ES-I3 (cell line): ENCODE measurements around the gene RPS14.

ENCODE experiments used
- H3K36me3 ChIP-seq: 2 replicates; pipeline ENCODE4 v1.6.1; 2013; ENCODE audit warnings: mild to moderate bottlenecking, low read length, control low read depth, moderate library complexity; ENCODE audit not compliant: insufficient read depth
- H3K4me1 ChIP-seq: 2 replicates; pipeline ENCODE4 v1.6.1; 2013; ENCODE audit warnings: mild to moderate bottlenecking, control low read depth, low read length; ENCODE audit not compliant: insufficient read depth
- H3K9ac ChIP-seq: 2 replicates; pipeline ENCODE4 v1.6.1; 2013; ENCODE audit warnings: low read depth, mild to moderate bottlenecking, low read length, moderate library complexity
- H3K9me3 ChIP-seq: 2 replicates; pipeline ENCODE4 v1.6.1; 2013; ENCODE audit warnings: mild to moderate bottlenecking, low read length, moderate library complexity; ENCODE audit not compliant: control insufficient read depth, insufficient read depth

The RPS14 gene

DNA sequence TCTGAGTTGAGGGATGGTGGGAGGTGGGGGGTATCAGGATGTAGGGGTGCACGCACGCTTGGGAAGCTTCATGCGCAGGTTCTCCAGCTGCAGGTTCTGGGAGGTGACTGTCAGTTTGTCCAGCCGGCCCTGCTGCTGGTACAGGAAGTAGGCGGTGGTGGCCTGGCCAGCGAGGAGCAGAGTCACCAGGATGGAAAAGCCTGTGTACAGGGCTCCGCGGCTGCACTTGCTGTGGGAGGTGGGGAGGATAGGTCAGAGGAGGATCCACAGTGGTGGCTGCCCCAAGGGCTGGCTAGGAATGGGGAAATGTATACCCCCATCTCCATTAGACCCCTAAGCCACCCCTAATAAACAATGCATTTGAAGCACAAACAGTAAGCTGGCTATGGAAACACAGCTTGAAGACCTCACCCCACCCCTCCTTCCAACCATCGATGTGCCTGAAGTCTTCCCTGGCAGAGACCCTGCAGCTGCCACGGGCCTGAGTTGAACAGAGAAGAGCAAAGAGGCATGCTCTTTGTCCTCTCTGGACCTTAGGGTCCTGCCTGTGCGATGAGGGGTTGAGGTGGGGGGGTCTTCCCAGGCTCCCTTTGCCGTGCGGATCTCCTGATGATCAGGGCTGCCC lies 42.3 kb downstream of the RPS14 start:
- Histone ChIP-seq H3K36me3 (0 out of 2 replicates have a peak, but pooled peaks cover 3% of the 10 kb centered on the region), H3K9me3 (no peaks in the 10 kb centered on the region), H3K4me1 (peaks cover 17% of the 10 kb centered on the region), H3K9ac (no peak overlapping the region)

DNA sequence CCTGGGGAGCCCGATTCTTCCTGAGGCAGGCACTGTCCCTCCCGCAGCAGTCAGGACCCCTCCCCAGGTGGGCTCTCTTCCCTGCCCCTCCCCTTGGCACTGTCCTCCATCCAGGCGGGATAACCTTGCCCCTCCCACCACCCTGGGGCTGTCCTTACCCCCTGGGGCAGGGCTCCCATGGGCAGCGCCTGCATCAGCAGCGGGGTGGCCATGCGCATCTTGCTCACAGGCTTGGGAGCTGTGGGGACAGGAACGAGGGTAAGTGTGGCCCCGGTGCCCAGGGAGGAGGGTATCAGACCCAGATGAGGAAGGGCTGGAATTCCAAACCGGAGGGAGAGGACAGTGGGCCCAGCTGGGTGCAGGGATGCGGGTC lies 42.8 kb downstream of the RPS14 start:
- H3K4me1 ChIP-seq: peaks cover 17% of the 10 kb centered on the region
- H3K36me3 ChIP-seq: 0 out of 2 replicates have a peak, but pooled peaks cover 3% of the 10 kb centered on the region
- no peak overlapping the region for H3K9ac ChIP-seq
- H3K9me3 ChIP-seq: no peaks in the 10 kb centered on the region

DNA sequence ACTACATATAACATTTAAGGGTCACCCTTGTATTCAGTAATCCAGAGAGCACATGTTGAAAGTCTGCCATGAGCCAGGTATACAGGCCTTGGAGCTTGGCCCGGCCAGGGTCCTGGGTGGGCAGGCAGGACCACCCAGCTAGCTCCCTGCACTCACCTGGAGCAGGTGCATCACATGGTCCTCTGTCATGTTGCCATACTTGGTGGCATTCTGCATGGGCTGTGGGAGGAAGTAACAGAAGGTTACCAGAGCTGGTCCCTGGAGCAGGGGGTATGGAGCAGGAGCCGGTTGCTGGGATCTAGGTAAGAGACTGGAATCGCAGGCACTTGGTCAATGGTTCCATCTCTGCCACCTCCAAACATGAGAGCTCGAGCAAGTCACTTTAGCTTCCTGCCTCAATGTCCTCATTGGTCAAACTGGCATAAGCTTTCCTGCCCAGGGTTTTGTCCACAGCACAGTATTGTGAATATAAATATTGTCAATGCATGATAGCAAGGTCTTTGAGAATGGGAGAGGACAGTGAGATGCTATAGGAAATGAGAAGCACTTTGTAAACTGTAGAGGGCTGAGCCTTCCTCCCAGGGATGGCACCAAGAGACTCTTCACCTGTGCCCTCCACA lies 43.3 kb downstream of the RPS14 start:
- Histone ChIP-seq H3K9me3 (no peaks in the 10 kb centered on the region), H3K9ac (no peak overlapping the region), H3K4me1 (peaks cover 17% of the 10 kb centered on the region), H3K36me3 (0 out of 2 replicates have a peak, but pooled peaks cover 3% of the 10 kb centered on the region)

DNA sequence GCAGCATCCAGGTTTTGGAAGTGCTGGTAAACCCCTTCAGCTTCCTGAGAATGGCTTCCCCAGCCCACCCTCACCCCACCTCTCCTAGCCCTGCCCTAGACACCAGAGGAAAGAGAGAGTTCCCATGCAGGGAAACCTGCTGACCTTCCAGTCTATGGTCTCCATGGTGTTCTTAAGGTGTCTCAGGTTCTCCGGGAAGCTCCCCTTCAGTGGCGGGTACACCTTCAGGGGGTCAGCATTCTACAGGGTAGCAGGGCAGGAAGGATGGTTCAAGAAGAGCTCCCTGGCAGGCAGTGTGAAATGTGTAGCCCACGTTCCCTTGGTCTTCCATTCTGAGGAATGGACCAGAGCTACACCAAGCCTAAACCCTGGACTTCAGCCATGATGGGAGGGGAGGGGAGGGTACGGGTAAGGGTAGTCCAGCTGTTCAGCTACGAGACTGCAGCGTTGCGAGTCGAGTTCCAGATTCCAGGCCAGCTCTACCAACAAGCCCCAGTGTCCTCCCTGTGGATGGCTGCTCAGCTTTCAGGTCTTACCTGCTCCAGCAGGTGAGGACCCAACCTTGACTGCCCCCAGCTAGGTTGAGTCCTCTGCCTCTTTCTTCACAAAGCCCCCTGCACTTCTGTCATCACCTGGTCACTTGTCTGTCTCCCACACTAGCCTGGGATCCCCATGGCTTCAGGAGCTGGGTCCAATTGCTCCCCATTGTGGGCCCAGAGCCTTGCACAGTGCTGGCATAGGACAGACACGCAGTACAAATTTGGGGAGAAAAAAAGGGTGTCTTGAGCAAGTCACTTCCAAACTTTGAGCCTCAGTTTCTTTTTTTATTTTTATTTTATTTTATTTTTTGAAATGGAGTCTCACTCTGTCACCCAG lies 44.4 kb downstream of the RPS14 start:
- no peak overlapping the region for H3K9ac ChIP-seq
- H3K36me3 ChIP-seq: peaks cover 6% of the 10 kb centered on the region; the same call in 1 of the 2 replicates
- H3K9me3 ChIP-seq: no peaks in the 10 kb centered on the region
- peaks cover 10% of the 10 kb centered on the region for H3K4me1 ChIP-seq

DNA sequence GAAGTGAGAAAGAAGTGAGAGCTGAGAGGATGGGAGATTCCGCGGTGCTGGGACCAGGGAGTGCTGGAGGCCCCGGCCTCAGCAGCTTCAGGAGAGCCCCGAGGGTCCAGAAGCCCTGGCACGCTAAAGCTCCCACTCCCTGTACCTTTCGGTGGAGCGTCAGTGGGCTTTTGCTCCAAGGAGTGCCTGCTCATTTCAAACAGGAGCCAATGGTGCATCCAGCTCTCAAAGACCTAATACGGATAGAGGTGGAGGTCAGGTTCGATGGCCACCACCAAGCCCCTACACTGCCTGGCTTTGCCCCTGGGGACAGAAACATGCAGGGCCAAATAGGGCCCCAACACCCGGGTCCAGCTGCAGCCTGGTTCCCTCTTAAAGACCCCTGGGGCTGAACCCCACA lies 45.0 kb downstream of the RPS14 start:
- peaks cover 10% of the 10 kb centered on the region for H3K36me3 ChIP-seq
- peaks cover 7% of the 10 kb centered on the region for H3K4me1 ChIP-seq
- H3K9me3 ChIP-seq: no peaks in the 10 kb centered on the region
- no peak overlapping the region for H3K9ac ChIP-seq

DNA sequence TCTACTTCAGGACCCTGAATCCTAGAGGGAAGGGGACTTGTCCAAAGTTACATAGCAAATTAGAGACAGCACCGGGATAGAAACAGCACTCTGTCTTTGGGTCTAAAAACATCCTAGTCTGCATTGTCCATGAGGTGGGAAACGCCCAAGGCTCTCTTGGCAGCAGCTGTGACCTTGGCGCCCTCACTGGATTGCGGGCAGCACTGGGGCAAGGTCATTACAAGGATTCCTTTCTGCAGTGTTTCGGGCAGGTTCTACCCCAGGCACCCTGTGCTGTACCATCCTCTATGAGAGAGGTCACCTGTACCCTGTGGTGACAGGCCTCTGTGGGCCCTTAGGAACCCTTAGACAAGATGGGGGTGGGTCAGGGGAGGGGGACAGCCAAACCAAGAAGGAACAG lies 45.4 kb downstream of the RPS14 start:
- Histone ChIP-seq H3K9ac (no peak overlapping the region), H3K4me1 (peaks cover 7% of the 10 kb centered on the region), H3K9me3 (no peaks in the 10 kb centered on the region), H3K36me3 (peaks cover 12% of the 10 kb centered on the region)

DNA sequence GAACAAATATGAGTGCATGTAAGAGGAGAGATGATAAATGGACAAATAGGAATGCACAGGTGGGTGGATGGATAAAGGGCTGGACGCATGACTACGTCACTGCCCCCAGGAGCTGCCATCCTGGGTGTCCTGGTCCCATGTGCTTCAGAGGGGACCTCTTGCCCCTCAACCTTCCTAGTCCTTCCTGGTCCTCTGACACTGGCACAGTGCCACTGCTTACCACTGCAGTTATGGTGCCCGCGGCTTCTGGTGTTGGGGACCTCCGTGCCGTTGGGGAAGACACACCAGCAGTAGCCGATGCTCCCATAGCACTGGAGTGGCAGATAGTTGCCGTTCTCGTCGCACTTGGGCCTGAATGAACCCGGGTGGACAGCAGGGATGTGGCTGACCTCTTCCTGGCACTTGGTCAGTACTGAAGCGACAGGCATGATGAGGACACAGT lies 46.6 kb downstream of the RPS14 start:
- Histone ChIP-seq H3K36me3 (peaks cover 24% of the 10 kb centered on the region), H3K4me1 (no peaks in the 10 kb centered on the region), H3K9ac (no peak overlapping the region), H3K9me3 (no peaks in the 10 kb centered on the region)

DNA sequence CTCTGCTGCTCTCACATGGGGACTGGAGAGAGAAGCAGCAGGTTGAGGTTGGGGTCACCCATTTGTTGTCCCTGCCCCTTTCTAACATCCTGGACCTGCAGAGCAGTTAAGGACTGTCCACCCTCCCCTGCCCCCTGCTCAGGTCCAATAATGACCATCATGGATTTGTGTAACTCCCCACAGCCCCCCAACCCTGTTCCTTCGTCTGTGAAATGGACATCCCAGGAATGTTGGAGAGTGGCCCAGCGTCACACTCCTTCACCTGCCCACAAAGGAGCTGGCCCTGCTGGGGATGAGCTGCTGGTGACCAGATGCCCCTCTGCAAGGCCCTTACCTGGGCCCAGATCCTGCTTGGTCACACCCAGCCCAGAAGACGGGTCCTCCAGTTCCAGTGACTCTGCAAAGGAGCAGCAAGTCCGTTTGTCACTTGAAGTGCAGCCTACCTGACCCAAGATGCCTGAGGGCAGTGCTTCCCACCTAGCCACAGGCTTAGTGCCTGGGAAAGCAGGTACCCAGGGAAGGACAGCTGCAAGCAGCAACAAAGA lies 47.2 kb downstream of the RPS14 start:
- Histone ChIP-seq H3K9me3 (no peaks in the 10 kb centered on the region), H3K9ac (no peak overlapping the region), H3K4me1 (no peaks in the 10 kb centered on the region), H3K36me3 (peaks cover 29% of the 10 kb centered on the region)

DNA sequence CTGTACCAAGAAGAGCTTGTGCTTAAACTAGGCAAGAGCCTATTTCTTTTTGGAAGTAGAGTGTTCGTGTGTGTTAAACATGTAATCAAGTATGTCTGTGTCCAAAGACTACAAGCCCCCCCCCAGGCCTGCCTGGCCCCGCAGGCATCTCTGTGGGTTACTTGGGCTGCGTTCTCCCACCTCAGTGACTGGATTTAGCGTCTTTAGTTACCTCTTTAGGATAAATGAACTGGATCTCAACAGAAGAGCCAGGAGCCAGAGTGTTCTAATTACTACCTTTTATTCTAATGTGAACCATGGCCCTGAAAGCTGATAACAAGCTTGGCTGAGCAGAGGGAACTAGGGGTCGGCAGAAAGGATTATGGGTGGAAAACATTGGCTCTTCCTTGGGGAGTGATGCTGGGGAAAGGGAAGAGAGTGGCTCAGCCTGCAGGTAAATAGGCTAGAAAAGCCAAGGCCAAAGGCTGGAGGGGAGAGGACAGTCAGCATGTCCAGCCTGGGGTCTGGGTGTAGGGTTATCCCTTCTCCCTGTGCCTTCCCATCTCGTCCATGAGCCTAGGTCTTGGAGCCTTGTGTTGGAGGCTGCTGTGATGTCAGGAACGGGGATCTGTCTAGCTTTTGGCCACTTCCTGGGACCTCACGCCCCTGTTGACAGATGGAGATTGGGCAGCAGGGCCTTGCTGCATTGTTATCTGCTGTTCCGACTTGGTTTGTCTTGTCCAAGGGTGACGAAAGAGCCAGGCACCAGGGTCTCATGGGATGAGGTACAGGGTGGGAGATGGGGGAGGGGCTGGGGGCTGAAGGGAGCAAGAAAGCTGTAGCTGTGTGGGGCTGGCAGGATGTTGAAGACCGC lies 47.9 kb downstream of the RPS14 start:
- Histone ChIP-seq H3K9ac (no peak overlapping the region), H3K36me3 (peaks cover 33% of the 10 kb centered on the region), H3K4me1 (no peaks in the 10 kb centered on the region)

DNA sequence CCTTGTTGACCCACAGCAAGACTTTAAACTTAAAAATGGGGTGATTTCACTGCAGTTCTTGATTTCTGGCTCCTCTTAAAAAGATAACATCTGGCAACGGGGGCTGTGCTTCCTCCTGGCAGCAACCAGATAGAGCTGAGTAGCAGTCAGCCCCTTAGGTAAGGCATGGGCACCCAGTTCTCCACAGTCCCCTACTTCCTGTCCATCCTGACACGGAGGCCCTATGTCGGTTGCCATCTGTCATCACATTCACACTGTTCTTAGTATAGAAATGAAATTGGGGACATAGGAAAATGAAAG lies 48.5 kb downstream of the RPS14 start:
- H3K4me1 ChIP-seq: no peaks in the 10 kb centered on the region
- no peaks in the 10 kb centered on the region for H3K9me3 ChIP-seq
- H3K36me3 ChIP-seq: peaks cover 37% of the 10 kb centered on the region
- H3K9ac ChIP-seq: no peak overlapping the region

More for the DNA sequence above, 47.9 kb downstream of the RPS14 start:
- H3K9me3 ChIP-seq: no peaks in the 10 kb centered on the region

DNA sequence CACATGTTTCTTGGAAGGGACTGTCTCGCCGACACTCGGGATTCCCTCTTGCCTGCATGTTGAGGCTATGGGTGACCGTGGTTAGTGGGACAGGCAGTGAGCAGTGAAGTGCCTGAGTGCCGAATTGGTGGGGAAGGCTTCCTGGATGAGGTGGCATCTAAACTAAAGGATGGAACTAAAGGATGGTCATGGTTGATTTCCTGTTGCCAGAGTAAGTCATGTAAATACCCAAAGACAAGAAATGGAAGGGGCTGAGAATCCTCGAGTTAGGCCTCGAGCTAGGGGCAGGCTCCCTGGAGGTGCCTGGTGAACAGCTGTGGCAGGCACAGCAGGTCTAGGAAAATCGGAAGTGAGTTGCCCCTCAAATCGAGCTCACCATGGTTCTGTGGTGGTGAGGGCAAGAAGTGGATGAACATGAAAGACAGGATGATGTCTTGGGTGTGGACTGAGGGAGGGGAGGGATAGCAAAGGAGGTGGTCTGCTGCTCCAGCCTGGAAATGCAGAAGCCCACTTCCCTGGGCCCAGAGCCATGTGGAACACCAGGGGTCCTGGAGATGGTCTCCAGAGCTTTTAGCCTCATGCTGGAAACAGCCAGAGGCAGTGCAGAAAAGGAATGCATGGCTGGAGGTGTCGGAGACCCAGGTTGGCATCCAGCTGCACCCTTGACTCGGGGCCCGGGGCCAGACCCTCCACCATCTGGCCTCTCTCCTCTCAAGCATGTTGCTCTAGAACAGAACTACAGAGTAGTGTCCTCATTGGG lies 49.0 kb downstream of the RPS14 start:
- no peaks in the 10 kb centered on the region for H3K4me1 ChIP-seq
- H3K9me3 ChIP-seq: no peaks in the 10 kb centered on the region
- no peak overlapping the region for H3K9ac ChIP-seq
- H3K36me3 ChIP-seq: peaks cover 42% of the 10 kb centered on the region

DNA sequence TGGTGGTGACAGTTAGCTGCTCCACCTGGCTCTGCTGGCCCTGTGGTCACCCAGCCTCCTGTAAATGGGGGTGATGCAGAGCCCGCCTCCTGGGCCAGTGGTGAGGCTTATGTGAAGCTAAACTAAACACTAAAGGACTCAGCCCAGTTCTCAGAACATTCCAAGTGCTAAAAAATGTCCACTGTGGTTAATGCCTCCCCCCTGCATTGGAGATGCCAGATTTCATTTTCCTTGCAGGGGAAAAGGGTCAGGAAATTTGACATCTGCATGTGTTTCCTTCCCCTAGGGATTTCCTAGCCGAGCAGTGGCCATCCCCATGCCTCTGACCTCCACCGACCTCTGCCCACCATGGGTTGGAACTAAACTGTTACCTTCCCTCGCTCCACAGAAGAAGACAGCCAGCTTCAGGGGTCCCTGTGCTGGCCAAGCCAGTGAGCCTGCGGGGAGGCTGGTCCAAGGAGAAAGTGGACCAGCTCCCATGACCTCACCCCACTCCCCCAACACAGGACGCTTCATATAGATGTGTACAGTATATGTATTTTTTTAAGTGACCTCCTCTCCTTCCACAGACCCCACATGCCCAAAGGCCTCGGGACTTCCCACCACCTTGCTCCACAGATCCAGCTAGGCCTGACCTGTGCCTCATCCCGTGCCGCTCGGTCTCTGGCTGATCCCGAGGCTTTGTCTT lies 49.9 kb downstream of the RPS14 start:
- Histone ChIP-seq H3K36me3 (peaks cover 45% of the 10 kb centered on the region), H3K9ac (no peak overlapping the region), H3K4me1 (no peaks in the 10 kb centered on the region), H3K9me3 (no peaks in the 10 kb centered on the region)
